Naive thymus-derived CD4-positive, alpha-beta T cell (primary cell): ENCODE data around the gene FCHSD1. TPM values are rescaled to one million over a fixed set of nuclear protein-coding genes. Genes with fewer than 3 reads are reported as not detected.

Source experiments
- ATAC-seq: fragments of 150-1000 bp; cut with Tn5 transposase; 2 replicates; pipeline ENCODE4 v1.10.0; 2021; ENCODE audit warnings: mild to moderate bottlenecking, moderate library complexity
- CTCF ChIA-PET: fragments of 350-600 bp; sonication (Branson Sonifier 250); formaldehyde crosslinking; loops from one replicate; lab custom pipeline; 2021; ENCODE audit warnings: antibody characterized with exemption; lab: Charles Lee
- POLR2A ChIA-PET: fragments of 350-600 bp; sonication (Branson Sonifier 250); formaldehyde crosslinking; loops from one replicate; lab custom pipeline; 2021; ENCODE audit warnings: antibody characterized with exemption, inconsistent platforms; lab: Charles Lee
- DNase-seq, 9 donors: peaks; one replicate each; pipeline versions ENCODE4 v3.0.0 to v3.0.0-alpha.2; 2020 to 2022; ENCODE audit warnings: mixed read lengths in 1 of 9
- H3K27ac ChIP-seq: one replicate; pipeline ENCODE4 v1.7.0; 2013; ENCODE audit warnings: mild to moderate bottlenecking, low read depth, low read length, moderate library complexity
- H3K27me3 ChIP-seq, 2 donors: one replicate each; pipeline ENCODE4 v1.7.0; 2013; ENCODE audit warnings: low read length in 2 of 2, mild to moderate bottlenecking in 2 of 2, moderate library complexity in 2 of 2; ENCODE audit not compliant: control insufficient read depth in 2 of 2, insufficient read depth in 2 of 2
- H3K36me3 ChIP-seq, 3 experiments: 1 replicate in 2 of 3; 2 replicates in 1 of 3; pipeline ENCODE4 v1.7.0; 2013; ENCODE audit warnings: low read length in 3 of 3, mild to moderate bottlenecking in 3 of 3, moderate library complexity in 1 of 3; ENCODE audit not compliant: insufficient read depth in 3 of 3, control insufficient read depth in 2 of 3
- H3K4me1 ChIP-seq, 2 donors: one replicate each; pipeline ENCODE4 v1.7.0; 2013; ENCODE audit warnings: low read length in 2 of 2, mild to moderate bottlenecking in 2 of 2, moderate library complexity in 1 of 2; ENCODE audit not compliant: control insufficient read depth in 2 of 2, insufficient read depth in 2 of 2
- H3K4me3 ChIP-seq: 2 replicates; pipeline ENCODE4 v1.7.0; 2013; ENCODE audit warnings: mild to moderate bottlenecking, low read length
- H3K9me3 ChIP-seq, 3 experiments: 1 replicate in 2 of 3; 2 replicates in 1 of 3; pipeline ENCODE4 v1.7.0; 2013; ENCODE audit warnings: low read length in 3 of 3; ENCODE audit not compliant: control insufficient read depth in 2 of 3
- H3K27ac Mint-ChIP-seq, 9 donors: one replicate each; pipeline ENCODE4 v1.8.0; 2020 to 2022; ENCODE audit warnings: mixed read lengths in 9 of 9, mild to moderate bottlenecking in 8 of 9, moderate library complexity in 5 of 9, inconsistent platforms in 2 of 9
- H3K27me3 Mint-ChIP-seq, 5 donors: one replicate each; pipeline ENCODE4 v1.8.0; 2021 to 2022; ENCODE audit warnings: mixed read lengths in 5 of 5, mild to moderate bottlenecking in 1 of 5
- H3K36me3 Mint-ChIP-seq, 5 donors: one replicate each; pipeline ENCODE4 v1.8.0; 2020 to 2022; ENCODE audit warnings: mixed read lengths in 5 of 5, mild to moderate bottlenecking in 3 of 5, inconsistent platforms in 1 of 5
- H3K4me1 Mint-ChIP-seq, 7 donors: one replicate each; pipeline ENCODE4 v1.8.0; 2020 to 2022; ENCODE audit warnings: mixed read lengths in 7 of 7, mild to moderate bottlenecking in 3 of 7, inconsistent platforms in 1 of 7
- H3K4me3 Mint-ChIP-seq, 10 donors: one replicate each; pipeline ENCODE4 v1.8.0; 2020 to 2022; ENCODE audit warnings: mild to moderate bottlenecking in 10 of 10, mixed read lengths in 10 of 10, moderate library complexity in 6 of 10, inconsistent platforms in 2 of 10
- H3K9me3 Mint-ChIP-seq, 11 donors: one replicate each; pipeline ENCODE4 v1.8.0; 2020 to 2022; ENCODE audit warnings: mixed read lengths in 11 of 11, mild to moderate bottlenecking in 4 of 11, inconsistent platforms in 1 of 11, moderate library complexity in 1 of 11
- intact Hi-C, 2 donors: fragments of 100-400 bp; cut with micrococcal nuclease; formaldehyde crosslinking; loops; one replicate each; pipeline ENCODE4 v1.15.1; 2023
- polyA plus RNA-seq, 2 donors: library from polyadenylated mRNA; unstranded; fragments of 300-500 nt; fragmentation: Illumina TruSeq; gene quantifications; one replicate each; pipeline ENCODE4 v1.2.3, GENCODE V29; 2021
- total RNA-seq, 6 experiments: library from RNA in 5 of 6; stranded (reverse) in 5 of 6; gene quantifications; 1 replicate in 5 of 6; 2 replicates in 1 of 6; pipeline ENCODE4 v1.2.3 and lab custom pipeline; 2021 to 2026

FCHSD1 gene
- total and polyA plus RNA-seq, 7 experiments from 2014 or later: 4.9 to 96.1 (median 73.0) TPM

- intact Hi-C loops: loop anchor here (1.0 to 10.0 kb wide), 9 partner anchors 13 to 1367 kb away; partner anchors contain the start of genes ANKHD1 (in 2 of the 2), APBB3 (in 1 of the 2), ARHGAP26 (in 1 of the 2) and EIF4EBP3 (in 1 of the 2)
- CTCF ChIA-PET: interaction anchor here (0.9 to 5.1 kb wide), 5 partner anchors 13 to 45 kb away, joined by 4 to 33 read pairs (median 7); partner anchors contain the start of genes DIAPH1 and FCHSD1
- Histone ChIP-seq H3K9me3 (no peaks in the 10 kb centered on the region), H3K27ac (peak overlapping the region; percentile 88), H3K4me1 (peaks cover 23 to 24% of the 10 kb centered on the region in 2 donors), H3K36me3 (peaks cover 0 to 34% (median 0%) of the 10 kb centered on the region in 3 experiments), H3K4me3 (peak overlapping the region; percentile 81), H3K27me3 (no peaks in the 10 kb centered on the region)
- peak overlapping the region; percentile 78 to 96 (median 90) for H3K4me3 Mint-ChIP-seq
- POLR2A ChIA-PET: interaction anchor here (0.9 to 4.5 kb wide), 14 partner anchors 9 to 317 kb away, joined by 3 to 36 read pairs (median 6); partner anchors contain the start of genes DELE1, DIAPH1, FCHSD1 and TAF7
- H3K4me1 Mint-ChIP-seq: peaks cover 30 to 55% (median 38%) of the 10 kb centered on the region in 7 donors
- H3K9me3 Mint-ChIP-seq: no peaks in the 10 kb centered on the region
- H3K36me3 Mint-ChIP-seq: peaks cover 0 to 15% (median 10%) of the 10 kb centered on the region in 5 donors
- H3K27me3 Mint-ChIP-seq: no peaks in the 10 kb centered on the region
- ATAC-seq (peak; percentile 41), DNase-seq (peak; percentile 32 to 57 (median 46))
- H3K27ac Mint-ChIP-seq: peak overlapping the region; percentile 72 to 93 (median 90)
These were observed 13.3 kb downstream of the FCHSD1 start for GRCh38 chr5:141637767-141638419.

DNA sequence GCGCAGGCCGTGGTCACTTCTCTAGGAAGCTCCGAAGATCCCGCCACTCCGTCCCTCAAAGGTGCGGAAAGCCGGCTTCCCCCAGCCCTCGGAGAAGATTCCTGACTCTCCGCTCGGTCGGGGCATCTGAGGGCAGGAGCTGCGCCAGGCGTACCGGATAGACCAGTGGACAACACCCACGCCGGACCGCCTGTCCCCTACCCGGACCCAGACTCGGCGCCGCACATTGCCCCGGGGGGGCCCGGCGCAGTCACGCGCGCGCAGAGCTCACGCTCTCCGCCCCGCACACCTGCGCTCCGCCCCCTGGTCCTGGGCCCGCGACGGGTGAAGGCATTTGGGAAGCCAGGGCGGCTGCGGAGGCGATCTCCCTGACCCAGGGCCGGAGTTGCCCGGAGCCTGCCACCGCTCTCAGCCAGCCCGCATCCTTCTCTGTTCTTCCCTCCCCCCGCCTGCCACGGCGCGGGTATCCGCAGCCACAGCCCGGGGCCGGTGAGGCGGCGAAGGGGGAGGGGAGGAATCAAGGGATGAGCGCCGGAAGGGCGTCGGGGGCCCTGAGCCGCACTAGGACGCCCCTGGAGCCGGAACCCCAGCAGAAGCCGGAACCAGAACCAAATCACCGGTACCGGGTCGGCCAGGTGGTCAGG, 14.0 kb downstream of the FCHSD1 start:
- Histone ChIP-seq H3K36me3 (peaks cover 0 to 34% (median 0%) of the 10 kb centered on the region in 3 experiments), H3K27ac (peak overlapping the region; percentile 88), H3K4me3 (peak overlapping the region; percentile 81), H3K9me3 (no peaks in the 10 kb centered on the region), H3K4me1 (peaks cover 23 to 24% of the 10 kb centered on the region in 2 donors), H3K27me3 (no peaks in the 10 kb centered on the region)
- Mint-ChIP-seq H3K4me1 (peaks cover 35 to 62% (median 45%) of the 10 kb centered on the region in 7 donors), H3K27ac (peak overlapping the region in 8 of 9 donors; percentile 62 to 93 (median 88)), H3K9me3 (no peaks in the 10 kb centered on the region), H3K27me3 (no peaks in the 10 kb centered on the region), H3K4me3 (peak overlapping the region; percentile 82 to 96 (median 91)), H3K36me3 (peaks cover 0 to 19% (median 10%) of the 10 kb centered on the region in 5 donors)
- DNase-seq (peak; percentile 43 to 67 (median 56)), ATAC-seq (peak; percentile 65)
- ChIA-PET POLR2A (interaction anchor here (0.6 to 5.0 kb wide), 26 partner anchors 10 to 1235 kb away, joined by 3 to 54 read pairs (median 5); partner anchors contain the start of genes DELE1, DIAPH1, FCHSD1 and PCDH12), CTCF (interaction anchor here (0.7 to 5.1 kb wide), 11 partner anchors 9 to 244 kb away, joined by 3 to 33 read pairs (median 5); partner anchors contain the start of genes DIAPH1 and FCHSD1)
- intact Hi-C loops: loop anchor here (2.0 to 10.0 kb wide), 8 partner anchors 125 to 1368 kb away; partner anchors contain the start of genes ANKHD1 (in 2 of the 2), APBB3 (in 1 of the 2), ARHGAP26 (in 1 of the 2) and EIF4EBP3 (in 1 of the 2)

- no peaks in the 10 kb centered on the region for H3K9me3 Mint-ChIP-seq
- H3K27me3 ChIP-seq: no peaks in the 10 kb centered on the region
- peaks cover 0 to 29% (median 0%) of the 10 kb centered on the region in 3 experiments for H3K36me3 ChIP-seq
- H3K27me3 Mint-ChIP-seq: no peaks in the 10 kb centered on the region
- H3K27ac ChIP-seq: peak within 1 kb of the TSS; percentile 88
- peak within 1 kb of the TSS; percentile 89 to 98 (median 92) for H3K4me3 Mint-ChIP-seq
- ChIA-PET CTCF (interaction anchor here (0.6 to 5.1 kb wide), 12 partner anchors 10 to 245 kb away, joined by 3 to 33 read pairs (median 4); partner anchors contain the start of gene DIAPH1), POLR2A (interaction anchor here (0.5 to 5.0 kb wide), 29 partner anchors 9 to 1234 kb away, joined by 3 to 54 read pairs (median 5); partner anchors contain the start of genes DELE1, DIAPH1, FCHSD1 and PCDH12)
- peak within 1 kb of the TSS; percentile 81 for H3K4me3 ChIP-seq
- peaks cover 23 to 24% of the 10 kb centered on the region in 2 donors for H3K4me1 ChIP-seq
- peaks cover 35 to 56% (median 46%) of the 10 kb centered on the region in 7 donors for H3K4me1 Mint-ChIP-seq
- H3K27ac Mint-ChIP-seq: peak within 1 kb of the TSS; percentile 72 to 95 (median 92)
- no peaks in the 10 kb centered on the region for H3K9me3 ChIP-seq
- intact Hi-C loops: loop anchor here (1.0 to 10.0 kb wide), 14 partner anchors 15 to 1368 kb away; partner anchors contain the start of genes ANKHD1 (in 2 of the 2), APBB3 (in 1 of the 2), ARHGAP26 (in 1 of the 2) and DELE1 (in 1 of the 2)
- DNase-seq: peak; percentile 86 to 99 (median 94)
- peaks cover 0 to 17% (median 10%) of the 10 kb centered on the region in 5 donors for H3K36me3 Mint-ChIP-seq
- ATAC-seq: peak; percentile 98
These were observed 14.7 kb downstream of the FCHSD1 start, which contains the start of the genes HDAC3 and RELL2 for GRCh38 chr5:141636413-141637122. Gene HDAC3 (minus strand): TSS chr5:141636849. CDS start chr5:141636790, 59 bp downstream. Gene RELL2 (plus strand): TSS chr5:141636997. CDS start chr5:141638226, 1,229 bp downstream.

- Histone ChIP-seq H3K36me3 (peaks cover 0 to 24% (median 0%) of the 10 kb centered on the region in 3 experiments), H3K27me3 (no peaks in the 10 kb centered on the region), H3K9me3 (no peaks in the 10 kb centered on the region), H3K4me3 (peak overlapping the region; percentile 81), H3K4me1 (peaks cover 23 to 24% of the 10 kb centered on the region in 2 donors), H3K27ac (peak overlapping the region; percentile 88)
- ATAC-seq (no peak), DNase-seq (no peak)
- CTCF ChIA-PET: interaction anchor here (0.6 to 5.1 kb wide), 6 partner anchors 16 to 243 kb away, joined by 3 to 33 read pairs (median 4); partner anchors contain the start of gene DIAPH1
- H3K27ac Mint-ChIP-seq: peak overlapping the region in 8 of 9 donors; percentile 72 to 95 (median 89)
- POLR2A ChIA-PET: interaction anchor here (0.7 to 5.0 kb wide), 16 partner anchors 9 to 315 kb away, joined by 3 to 54 read pairs (median 6); partner anchors contain the start of genes DELE1, DIAPH1, FCHSD1 and TAF7
- peaks cover 32 to 57% (median 46%) of the 10 kb centered on the region in 7 donors for H3K4me1 Mint-ChIP-seq
- peaks cover 0 to 15% (median 10%) of the 10 kb centered on the region in 5 donors for H3K36me3 Mint-ChIP-seq
- H3K4me3 Mint-ChIP-seq: peak overlapping the region; percentile 89 to 98 (median 92)
- intact Hi-C loops: loop anchor here (1.0 to 10.0 kb wide), 14 partner anchors 15 to 1369 kb away; partner anchors contain the start of genes ANKHD1 (in 2 of the 2), APBB3 (in 1 of the 2), ARHGAP26 (in 1 of the 2) and DELE1 (in 1 of the 2)
- H3K9me3 Mint-ChIP-seq: no peaks in the 10 kb centered on the region
- no peaks in the 10 kb centered on the region for H3K27me3 Mint-ChIP-seq
These were observed 15.2 kb downstream of the FCHSD1 start for GRCh38 chr5:141636106-141636412.

DNA sequence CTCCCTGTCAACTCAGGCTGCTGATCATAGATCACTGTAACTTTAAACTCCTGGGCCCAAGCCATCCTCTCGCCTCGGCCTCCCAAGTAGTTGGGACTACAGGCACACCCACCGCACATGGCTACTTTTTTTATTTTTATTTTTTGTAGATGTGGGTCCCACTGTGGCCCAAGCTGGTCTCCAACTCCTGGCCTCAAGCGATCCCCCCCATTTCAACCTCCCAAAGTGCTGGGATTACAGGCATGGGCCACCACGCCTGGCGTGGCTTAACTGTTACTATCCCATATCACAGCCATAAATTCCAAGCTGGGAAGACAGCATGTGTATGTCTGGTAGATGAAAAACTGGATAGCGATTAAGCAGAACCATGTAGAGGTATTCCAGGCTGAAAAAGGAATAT, 15.6 kb downstream of the FCHSD1 start:
- H3K4me1 Mint-ChIP-seq: peaks cover 28 to 57% (median 46%) of the 10 kb centered on the region in 7 donors

More for the DNA sequence above, 15.6 kb downstream of the FCHSD1 start:
- H3K9me3 ChIP-seq: no peaks in the 10 kb centered on the region
- ChIA-PET CTCF (interaction anchor here (0.6 to 5.1 kb wide), 8 partner anchors 16 to 956 kb away, joined by 3 to 33 read pairs (median 4); partner anchors contain the start of gene DIAPH1), POLR2A (interaction anchor here (0.8 to 5.0 kb wide), 13 partner anchors 8 to 310 kb away, joined by 3 to 54 read pairs (median 6); partner anchors contain the start of genes DIAPH1 and FCHSD1)
- H3K27me3 ChIP-seq: no peaks in the 10 kb centered on the region
- no peak for DNase-seq
- peak overlapping the region in 7 of 9 donors; percentile 72 to 94 (median 85) for H3K27ac Mint-ChIP-seq
- no peak for ATAC-seq
- intact Hi-C loops: loop anchor here (1.0 to 10.0 kb wide), 14 partner anchors 16 to 1369 kb away; partner anchors contain the start of genes ANKHD1 (in 2 of the 2), APBB3 (in 1 of the 2), ARHGAP26 (in 1 of the 2) and DELE1 (in 1 of the 2)
- peak overlapping the region; percentile 89 to 98 (median 92) for H3K4me3 Mint-ChIP-seq
- H3K27ac ChIP-seq: peak overlapping the region; percentile 88
- peaks cover 23 to 24% of the 10 kb centered on the region in 2 donors for H3K4me1 ChIP-seq
- H3K9me3 Mint-ChIP-seq: no peaks in the 10 kb centered on the region
- peaks cover 0 to 22% (median 0%) of the 10 kb centered on the region in 3 experiments for H3K36me3 ChIP-seq
- peak overlapping the region; percentile 81 for H3K4me3 ChIP-seq
- peaks cover 0 to 12% (median 10%) of the 10 kb centered on the region in 5 donors for H3K36me3 Mint-ChIP-seq
- no peaks in the 10 kb centered on the region for H3K27me3 Mint-ChIP-seq
